Measurements from ENCODE around the gene TAP2. TPM values are rescaled to one million over a fixed set of nuclear protein-coding genes. Genes with fewer than 3 reads are reported as not detected.

The TAP2 gene
- total and polyA plus RNA-seq, 10 of the 15 experiments (the other 5 are each of a cell fraction or from before 2014, with no cell fraction given) = 5.3 to 77.2 (median 35.3) TPM

DNA sequence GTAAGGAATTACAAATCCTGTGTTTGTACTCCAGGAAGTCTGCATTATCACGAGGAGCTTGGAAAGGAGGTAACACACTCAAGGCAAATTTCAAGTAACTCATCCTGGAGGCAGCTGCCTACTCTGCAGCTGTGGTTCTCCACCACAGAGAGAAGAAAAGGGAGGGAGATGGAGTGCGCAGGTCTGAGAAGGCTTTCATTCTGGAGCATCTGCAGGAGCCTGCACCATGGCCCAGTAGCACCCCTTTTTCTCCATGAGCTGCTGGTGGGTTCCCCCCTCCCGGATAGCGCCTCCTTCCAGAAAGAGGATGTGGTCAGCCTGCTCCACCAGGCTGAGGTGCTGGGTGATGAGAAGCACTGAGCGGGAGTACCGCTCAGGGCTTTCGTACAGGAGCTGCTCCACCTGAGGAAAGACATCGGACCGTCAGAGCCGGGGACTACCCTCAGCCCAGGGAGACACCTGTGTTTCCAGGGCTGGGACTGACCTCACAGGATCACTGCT, 6.9 kb upstream of the TAP2 start (continued):
- no peak for TF ChIP-seq IRF4 (IDR thresholded peaks at IDR 0.05; ENCODE audit: low read depth, low read length)
- TF ChIP-seq POLR2AphosphoS2 (IDR thresholded peaks at IDR 0.05; ENCODE audit: low read depth, low read length) = no peak; the same call in 1 of the 2 replicates
- 0 out of 2 replicates have a peak, but pooled peaks have one; percentile 24 for TF ChIP-seq YY1 (IDR thresholded peaks at IDR 0.05; ENCODE audit: low read depth, low read length)
- no peak for TF ChIP-seq ATF7 (IDR thresholded peaks at IDR 0.05; ENCODE audit: low read depth)
- no peak for TF ChIP-seq CEBPZ (IDR thresholded peaks at IDR 0.05; ENCODE audit: low read depth, low read length)
- TF ChIP-seq FOXK2 (IDR thresholded peaks at IDR 0.05) = no peak
- TF ChIP-seq BHLHE40 (IDR thresholded peaks at IDR 0.05; ENCODE audit: borderline replicate concordance in 1 of 2, low read depth in 2 of 2, low read length in 1 of 2) = 0 out of 4 replicates have a peak, but pooled peaks of 1 of the 2 experiments have one; percentile 3
- peak; percentile 87 for TF ChIP-seq SPI1 (IDR thresholded peaks at IDR 0.05; ENCODE audit: borderline replicate concordance, insufficient read depth, low read depth, low read length)
- peak; percentile 55 for TF ChIP-seq DPF2 (IDR thresholded peaks at IDR 0.05)
- TF ChIP-seq LARP7 (IDR thresholded peaks at IDR 0.05) = peak; percentile 74; the same call in 1 of the 2 replicates
- TF ChIP-seq CREB1 (IDR thresholded peaks at IDR 0.05; ENCODE audit: low read depth) = no peak
- peak; percentile 75; the same call in 1 of the 2 replicates for TF ChIP-seq HDGF (IDR thresholded peaks at IDR 0.05)
- peak; percentile 41; the same call in 1 of the 2 replicates for TF ChIP-seq PAX5 (IDR thresholded peaks at IDR 0.05; ENCODE audit: borderline replicate concordance, low read depth, low read length)
- TF ChIP-seq RELA (IDR thresholded peaks at IDR 0.05; ENCODE audit: borderline replicate concordance, partially characterized antibody) = no peak

All from GM12878 (cell line).